Astrocyte of the cerebellum (primary cell): ENCODE results near the gene EP400.
A peak's percentile ranks its signal among the peaks of the same experiment; 100 is the strongest.

Experiments used
- DNase-seq: peaks from one replicate; pipeline ENCODE4 v3.0.0-alpha.2; 2011; ENCODE audit warnings: low read depth
- H3K4me3 ChIP-seq: 2 replicates; pipeline ENCODE4 v1.5.1; 2011; ENCODE audit warnings: mild to moderate bottlenecking, low read depth, low read length, moderate library complexity
- CTCF ChIP-seq: IDR thresholded peaks from 2 replicates; pipeline ENCODE4 v1.5.1; 2012; ENCODE audit warnings: low read length, low read depth, moderate library complexity, mild to moderate bottlenecking; ENCODE audit errors: missing control alignments
- in situ Hi-C: cut with HindIII; loops from 2 replicates; pipeline ENCODE4 v1.10.0; 2017; ENCODE audit warnings: low sequenced_read_pairs

EP400 gene

GRCh38 chr12:131921866-131922769, 27.6 kb upstream of the EP400 start:
- no peak for TF ChIP-seq CTCF
- no peak for DNase-seq
- no peak overlapping the region for H3K4me3 ChIP-seq
- in situ Hi-C loops: no loop called here

GRCh38 chr12:131922772-131923171, 27.0 kb upstream of the EP400 start:
- no peak for TF ChIP-seq CTCF
- no peak overlapping the region for H3K4me3 ChIP-seq
- DNase-seq: no peak
- in situ Hi-C loops: no loop called here

GRCh38 chr12:131923260-131923659, 26.5 kb upstream of the EP400 start:
- H3K4me3 ChIP-seq: no peak overlapping the region
- no peak for TF ChIP-seq CTCF
- in situ Hi-C loops: no loop called here
- DNase-seq: no peak

GRCh38 chr12:131927110-131928079, 22.3 kb upstream of the EP400 start:
- DNase-seq: no peak
- no peak for TF ChIP-seq CTCF
- in situ Hi-C loops: no loop called here
- no peak overlapping the region for H3K4me3 ChIP-seq

GRCh38 chr12:131928080-131928710, 21.5 kb upstream of the EP400 start:
- H3K4me3 ChIP-seq: peak overlapping the region; percentile 93
- in situ Hi-C loops: no loop called here
- TF ChIP-seq CTCF: no peak
- no peak for DNase-seq
